GM23338 (cell line): Measurements from ENCODE around the gene CHN1.

Source experiments
- CREB1 ChIP-seq: fragments of 250-450 bp; sonication (Bioruptor Pico); IDR thresholded peaks from 2 replicates; pipeline ENCODE4 v1.5.0; 2020; ENCODE audit warnings: low read depth, mild to moderate bottlenecking, moderate library complexity
- CTCF ChIP-seq, 2 experiments: fragments of 200-600 bp in 1 of 2; sonication (generic) in 1 of 2; conservative IDR thresholded peaks; 2 replicates each; pipeline versions ENCODE4 v1.5.1 to v1.6.1; 2016 to 2017; ENCODE audit warnings: antibody characterized with exemption in 2 of 2, low read depth in 2 of 2, mild to moderate bottlenecking in 2 of 2, moderate library complexity in 1 of 2
- ETS1 ChIP-seq: IDR thresholded peaks from 2 replicates; pipeline ENCODE4 v1.6.1; 2016; ENCODE audit warnings: antibody characterized with exemption
- EZH2 ChIP-seq: fragments of 200-600 bp; sonication (generic); IDR thresholded peaks from one replicate; pipeline ENCODE4 v1.8.0; 2017; ENCODE audit warnings: antibody characterized with exemption, mild to moderate bottlenecking, low read depth; ENCODE audit not compliant: unreplicated experiment
- EZH2phosphoT487 ChIP-seq: fragments of 200-600 bp; sonication (generic); IDR thresholded peaks from one replicate; pipeline ENCODE4 v1.8.1; 2018; ENCODE audit warnings: antibody characterized with exemption; ENCODE audit not compliant: unreplicated experiment
- JUNB ChIP-seq: IDR thresholded peaks from one replicate; pipeline ENCODE4 v1.6.1; 2016; ENCODE audit warnings: antibody characterized with exemption; ENCODE audit not compliant: unreplicated experiment
- NANOG ChIP-seq: IDR thresholded peaks from 2 replicates; pipeline ENCODE4 v1.6.1; 2016; ENCODE audit warnings: antibody characterized with exemption, borderline replicate concordance
- POLR2AphosphoS5 ChIP-seq: IDR thresholded peaks from 2 replicates; pipeline ENCODE4 v1.6.1; 2016; ENCODE audit warnings: antibody characterized with exemption, low read depth
- REST ChIP-seq: IDR thresholded peaks from one replicate; pipeline ENCODE4 v1.6.1; 2018; ENCODE audit warnings: antibody characterized with exemption; ENCODE audit not compliant: unreplicated experiment
- STAT1 ChIP-seq: IDR thresholded peaks from one replicate; pipeline ENCODE4 v1.6.1; 2016; ENCODE audit warnings: antibody characterized with exemption; ENCODE audit not compliant: unreplicated experiment
- ZNF114 ChIP-seq: fragments of 250-450 bp; sonication (Bioruptor Pico); IDR thresholded peaks from 2 replicates; pipeline ENCODE4 v1.5.0; 2020; ENCODE audit warnings: mild to moderate bottlenecking, moderate library complexity
- ZNF331 ChIP-seq: fragments of 250-450 bp; sonication (Bioruptor Pico); IDR thresholded peaks from 2 replicates; pipeline ENCODE4 v1.5.0; 2020; ENCODE audit warnings: low read depth, mild to moderate bottlenecking, moderate library complexity
- ZNF462 ChIP-seq: fragments of 250-450 bp; sonication (Bioruptor Pico); IDR thresholded peaks from 2 replicates; pipeline ENCODE4 v1.5.0; 2020; ENCODE audit warnings: mild to moderate bottlenecking, moderate library complexity

DNA sequence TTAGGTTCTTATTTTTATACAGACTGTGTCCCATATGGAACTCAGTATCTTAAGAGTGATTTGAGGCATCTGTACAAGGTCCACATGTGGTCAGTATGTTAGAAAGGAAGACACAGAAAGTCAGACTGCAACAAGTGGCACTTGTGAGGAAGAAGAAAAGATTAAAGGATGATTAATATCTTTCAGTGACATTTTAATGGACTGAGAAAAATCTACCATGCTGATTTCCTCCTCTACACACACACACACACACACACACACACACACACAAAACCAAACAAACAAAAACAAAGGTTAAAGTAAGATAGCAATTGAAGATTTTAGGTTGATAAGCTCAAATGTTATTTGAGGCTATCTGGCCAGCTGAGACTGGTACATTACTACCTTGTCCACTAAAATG lies 146.4 kb downstream of the CHN1 start:
- TF ChIP-seq POLR2AphosphoS5: no peak
- no peak for TF ChIP-seq EZH2phosphoT487
- no peak for TF ChIP-seq EZH2
- no peak for TF ChIP-seq CTCF (conservative IDR thresholded peaks at IDR 0.05; ENCODE audit: low read depth in 2 of 2)
- no peak for TF ChIP-seq REST
- no peak for TF ChIP-seq ZNF331 (CRISPR knock-in tag)
- TF ChIP-seq CREB1 (CRISPR knock-in tag): no peak
- TF ChIP-seq ETS1: no peak
- TF ChIP-seq JUNB: no peak
- TF ChIP-seq STAT1: no peak
- TF ChIP-seq NANOG: no peak
- no peak for TF ChIP-seq ZNF114
- TF ChIP-seq ZNF462: no peak
